Dedifferentiated amniotic fluid mesenchymal stem cell (primary cell): Measurements from ENCODE around the gene ASB16.

Experiments
- DNase-seq: peaks from one replicate; pipeline ENCODE4 v3.0.0-alpha.2; 2016; ENCODE audit errors: extremely low spot score

ASB16 gene

GRCh38 chr17:44188576-44189403, 18.3 kb downstream of the ASB16 start:
- no peak for DNase-seq

- no peak for DNase-seq
These were observed 20.0 kb downstream of the ASB16 start for GRCh38 chr17:44190481-44190880.

GRCh38 chr17:44191369-44191768, 20.9 kb downstream of the ASB16 start:
- no peak for DNase-seq

GRCh38 chr17:44191941-44192496, 21.5 kb downstream of the ASB16 start:
- DNase-seq = no peak

GRCh38 chr17:44192750-44193149, 22.2 kb downstream of the ASB16 start:
- no peak for DNase-seq

GRCh38 chr17:44193326-44194084, 23.0 kb downstream of the ASB16 start:
- DNase-seq = no peak

GRCh38 chr17:44197107-44197506, 26.6 kb downstream of the ASB16 start:
- DNase-seq = no peak

GRCh38 chr17:44197980-44198720, 27.6 kb downstream of the ASB16 start:
- peak; percentile 39 for DNase-seq

- DNase-seq = peak; percentile 29
These were observed 28.4 kb downstream of the ASB16 start for GRCh38 chr17:44198721-44199552.

- peak; percentile 97 for DNase-seq
These were observed 29.3 kb downstream of the ASB16 start, which contains the start of gene ATXN7L3 for GRCh38 chr17:44199553-44200477. Gene ATXN7L3 (minus strand): TSS chr17:44199884. CDS start chr17:44198070, 1,814 bp downstream.

- DNase-seq = no peak
These were observed 30.1 kb downstream of the ASB16 start for GRCh38 chr17:44200478-44201155.

GRCh38 chr17:44202756-44203155, 32.3 kb downstream of the ASB16 start:
- DNase-seq = no peak

- DNase-seq = peak; percentile 53
These were observed 33.4 kb downstream of the ASB16 start for GRCh38 chr17:44203731-44204440.

GRCh38 chr17:44204441-44204882, 34.0 kb downstream of the ASB16 start:
- no peak for DNase-seq

GRCh38 chr17:44205962-44206824, 35.7 kb downstream of the ASB16 start:
- DNase-seq = no peak

GRCh38 chr17:44206825-44207155, 36.3 kb downstream of the ASB16 start:
- DNase-seq = no peak

GRCh38 chr17:44207319-44207718, 36.8 kb downstream of the ASB16 start:
- no peak for DNase-seq

GRCh38 chr17:44207743-44208142, 37.2 kb downstream of the ASB16 start:
- DNase-seq = no peak
